Hepatocyte (in vitro differentiated cells): ENCODE data around the gene KCNK18.

ENCODE experiments used
- CTCF ChIP-seq: fragments of 200-600 bp; sonication (generic); IDR thresholded peaks from 2 replicates; pipeline ENCODE4 v1.5.1; 2016; ENCODE audit warnings: antibody characterized with exemption, mild to moderate bottlenecking; ENCODE audit not compliant: poor library complexity
- EZH2phosphoT487 ChIP-seq: fragments of 200-600 bp; sonication (generic); IDR thresholded peaks from one replicate; pipeline ENCODE4 v1.6.1; 2018; ENCODE audit warnings: antibody characterized with exemption, mild to moderate bottlenecking, low read depth, moderate library complexity; ENCODE audit not compliant: unreplicated experiment, severe bottlenecking

GRCh38 chr10:117224881-117225280, 27.6 kb downstream of the KCNK18 start:
- TF ChIP-seq CTCF = no peak
- no peak for TF ChIP-seq EZH2phosphoT487
